ENCODE measurements around the gene RACK1. TPM values are rescaled to one million over a fixed set of nuclear protein-coding genes. Genes with fewer than 3 reads are reported as not detected.
A peak's percentile ranks its signal among the peaks of the same experiment; 100 is the strongest.

The RACK1 gene
- total and polyA plus RNA-seq, 2 of the 13 experiments (the other 11 are each of a cell fraction or from before 2014, with no cell fraction given) = 2,514 to 6,141 TPM

DNA sequence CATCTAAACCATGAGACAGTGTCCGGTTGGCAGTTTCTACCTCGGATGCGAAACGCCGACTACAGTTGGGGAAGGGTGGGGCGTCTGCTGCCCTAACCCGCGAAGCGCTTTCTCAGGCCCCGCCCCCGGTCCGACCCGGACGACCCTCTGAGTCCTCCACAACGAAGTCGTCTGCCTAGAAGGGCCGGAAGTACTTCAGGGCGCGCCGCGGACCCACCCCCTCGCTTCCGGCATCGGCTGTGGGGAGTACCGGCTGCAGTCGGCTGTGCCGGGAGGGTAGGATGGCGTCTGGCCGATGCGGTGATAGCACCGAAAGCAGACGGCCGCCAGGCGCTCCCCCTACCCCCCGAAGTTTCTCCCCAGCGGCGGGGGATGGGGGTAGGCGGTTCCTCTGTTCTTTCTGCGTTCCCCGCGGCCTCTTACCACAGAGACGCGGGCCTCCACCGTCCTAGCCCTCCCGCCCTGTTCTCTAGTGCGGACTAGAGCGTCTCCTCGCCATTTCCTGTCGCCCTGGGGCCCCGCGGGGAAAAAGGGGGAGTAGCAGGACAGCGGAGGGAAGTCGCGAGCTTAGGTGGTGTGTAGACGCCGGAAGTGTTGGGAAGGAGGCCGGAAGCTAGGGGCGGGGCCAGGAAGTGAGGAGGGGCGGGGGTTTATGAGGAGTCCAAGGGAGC, 20.5 kb downstream of the RACK1 start, which contains the start of gene TRIM41 (continued):
- TF ChIP-seq, protein P1, sequence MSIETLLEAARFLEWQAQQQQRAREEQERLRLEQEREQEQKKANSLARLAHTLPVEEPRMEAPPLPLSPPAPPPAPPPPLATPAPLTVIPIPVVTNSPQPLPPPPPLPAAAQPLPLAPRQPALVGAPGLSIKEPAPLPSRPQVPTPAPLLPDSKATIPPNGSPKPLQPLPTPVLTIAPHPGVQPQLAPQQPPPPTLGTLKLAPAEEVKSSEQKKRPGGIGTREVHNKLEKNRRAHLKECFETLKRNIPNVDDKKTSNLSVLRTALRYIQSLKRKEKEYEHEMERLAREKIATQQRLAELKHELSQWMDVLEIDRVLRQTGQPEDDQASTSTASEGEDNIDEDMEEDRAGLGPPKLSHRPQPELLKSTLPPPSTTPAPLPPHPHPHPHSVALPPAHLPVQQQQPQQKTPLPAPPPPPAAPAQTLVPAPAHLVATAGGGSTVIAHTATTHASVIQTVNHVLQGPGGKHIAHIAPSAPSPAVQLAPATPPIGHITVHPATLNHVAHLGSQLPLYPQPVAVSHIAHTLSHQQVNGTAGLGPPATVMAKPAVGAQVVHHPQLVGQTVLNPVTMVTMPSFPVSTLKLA (IDR thresholded peaks at IDR 0.05) = no peak
- TF ChIP-seq ZNF563 (CRISPR knock-in tag; IDR thresholded peaks at IDR 0.05) (no peak; the same call in 1 of the 2 replicates), ZBTB3 (CRISPR knock-in tag; IDR thresholded peaks at IDR 0.05; ENCODE audit: borderline replicate concordance, low read depth) (no peak), ZNF703 (CRISPR knock-in tag; IDR thresholded peaks at IDR 0.05; ENCODE audit: borderline replicate concordance) (no peak; the same call in 1 of the 2 replicates), TRIM24 (CRISPR knock-in tag; IDR thresholded peaks at IDR 0.05) (no peak), SALL1 (CRISPR knock-in tag; IDR thresholded peaks at IDR 0.05) (peak; percentile 55), SMAD1 (CRISPR knock-in tag; IDR thresholded peaks at IDR 0.05; ENCODE audit: borderline replicate concordance, low read depth) (peak; percentile 94), ZNF253 (CRISPR knock-in tag; IDR thresholded peaks at IDR 0.05; ENCODE audit: borderline replicate concordance) (0 out of 2 replicates have a peak, but pooled peaks have one; percentile 52), ZNF556 (CRISPR knock-in tag; IDR thresholded peaks at IDR 0.05; ENCODE audit: borderline replicate concordance) (peak; percentile 84; the same call in 1 of the 2 replicates), ISX (CRISPR knock-in tag; conservative IDR thresholded peaks at IDR 0.05) (0 out of 2 replicates have a peak, but pooled peaks have one; percentile 6), ZNF569 (CRISPR knock-in tag; IDR thresholded peaks at IDR 0.05; ENCODE audit: borderline replicate concordance) (no peak), SAP130 (CRISPR knock-in tag; IDR thresholded peaks at IDR 0.05; ENCODE audit: low read depth) (peak; percentile 89), ZNF367 (CRISPR knock-in tag; IDR thresholded peaks at IDR 0.05; ENCODE audit: borderline replicate concordance) (no peak)
- TF ChIP-seq, protein P2, sequence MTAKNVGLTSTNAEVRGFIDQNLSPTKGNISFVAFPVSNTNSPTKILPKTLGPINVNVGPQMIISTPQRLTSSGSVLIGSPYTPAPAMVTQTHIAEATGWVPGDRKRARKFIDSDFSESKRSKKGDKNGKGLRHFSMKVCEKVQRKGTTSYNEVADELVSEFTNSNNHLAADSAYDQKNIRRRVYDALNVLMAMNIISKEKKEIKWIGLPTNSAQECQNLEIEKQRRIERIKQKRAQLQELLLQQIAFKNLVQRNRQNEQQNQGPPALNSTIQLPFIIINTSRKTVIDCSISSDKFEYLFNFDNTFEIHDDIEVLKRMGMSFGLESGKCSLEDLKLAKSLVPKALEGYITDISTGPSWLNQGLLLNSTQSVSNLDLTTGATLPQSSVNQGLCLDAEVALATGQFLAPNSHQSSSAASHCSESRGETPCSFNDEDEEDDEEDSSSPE (CRISPR knock-in tag; IDR thresholded peaks at IDR 0.05) = peak; percentile 46
- TF ChIP-seq, protein P3, sequence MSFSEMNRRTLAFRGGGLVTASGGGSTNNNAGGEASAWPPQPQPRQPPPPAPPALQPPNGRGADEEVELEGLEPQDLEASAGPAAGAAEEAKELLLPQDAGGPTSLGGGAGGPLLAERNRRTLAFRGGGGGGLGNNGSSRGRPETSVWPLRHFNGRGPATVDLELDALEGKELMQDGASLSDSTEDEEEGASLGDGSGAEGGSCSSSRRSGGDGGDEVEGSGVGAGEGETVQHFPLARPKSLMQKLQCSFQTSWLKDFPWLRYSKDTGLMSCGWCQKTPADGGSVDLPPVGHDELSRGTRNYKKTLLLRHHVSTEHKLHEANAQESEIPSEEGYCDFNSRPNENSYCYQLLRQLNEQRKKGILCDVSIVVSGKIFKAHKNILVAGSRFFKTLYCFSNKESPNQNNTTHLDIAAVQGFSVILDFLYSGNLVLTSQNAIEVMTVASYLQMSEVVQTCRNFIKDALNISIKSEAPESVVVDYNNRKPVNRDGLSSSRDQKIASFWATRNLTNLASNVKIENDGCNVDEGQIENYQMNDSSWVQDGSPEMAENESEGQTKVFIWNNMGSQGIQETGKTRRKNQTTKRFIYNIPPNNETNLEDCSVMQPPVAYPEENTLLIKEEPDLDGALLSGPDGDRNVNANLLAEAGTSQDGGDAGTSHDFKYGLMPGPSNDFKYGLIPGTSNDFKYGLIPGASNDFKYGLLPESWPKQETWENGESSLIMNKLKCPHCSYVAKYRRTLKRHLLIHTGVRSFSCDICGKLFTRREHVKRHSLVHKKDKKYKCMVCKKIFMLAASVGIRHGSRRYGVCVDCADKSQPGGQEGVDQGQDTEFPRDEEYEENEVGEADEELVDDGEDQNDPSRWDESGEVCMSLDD (CRISPR knock-in tag; IDR thresholded peaks at IDR 0.05; ENCODE audit: borderline replicate concordance) = 0 out of 2 replicates have a peak, but pooled peaks have one; percentile 33
- TF ChIP-seq, protein P4, sequence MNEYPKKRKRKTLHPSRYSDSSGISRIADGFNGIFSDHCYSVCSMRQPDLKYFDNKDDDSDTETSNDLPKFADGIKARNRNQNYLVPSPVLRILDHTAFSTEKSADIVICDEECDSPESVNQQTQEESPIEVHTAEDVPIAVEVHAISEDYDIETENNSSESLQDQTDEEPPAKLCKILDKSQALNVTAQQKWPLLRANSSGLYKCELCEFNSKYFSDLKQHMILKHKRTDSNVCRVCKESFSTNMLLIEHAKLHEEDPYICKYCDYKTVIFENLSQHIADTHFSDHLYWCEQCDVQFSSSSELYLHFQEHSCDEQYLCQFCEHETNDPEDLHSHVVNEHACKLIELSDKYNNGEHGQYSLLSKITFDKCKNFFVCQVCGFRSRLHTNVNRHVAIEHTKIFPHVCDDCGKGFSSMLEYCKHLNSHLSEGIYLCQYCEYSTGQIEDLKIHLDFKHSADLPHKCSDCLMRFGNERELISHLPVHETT (CRISPR knock-in tag; conservative IDR thresholded peaks at IDR 0.05) = peak; percentile 93
- TF ChIP-seq, protein P5, sequence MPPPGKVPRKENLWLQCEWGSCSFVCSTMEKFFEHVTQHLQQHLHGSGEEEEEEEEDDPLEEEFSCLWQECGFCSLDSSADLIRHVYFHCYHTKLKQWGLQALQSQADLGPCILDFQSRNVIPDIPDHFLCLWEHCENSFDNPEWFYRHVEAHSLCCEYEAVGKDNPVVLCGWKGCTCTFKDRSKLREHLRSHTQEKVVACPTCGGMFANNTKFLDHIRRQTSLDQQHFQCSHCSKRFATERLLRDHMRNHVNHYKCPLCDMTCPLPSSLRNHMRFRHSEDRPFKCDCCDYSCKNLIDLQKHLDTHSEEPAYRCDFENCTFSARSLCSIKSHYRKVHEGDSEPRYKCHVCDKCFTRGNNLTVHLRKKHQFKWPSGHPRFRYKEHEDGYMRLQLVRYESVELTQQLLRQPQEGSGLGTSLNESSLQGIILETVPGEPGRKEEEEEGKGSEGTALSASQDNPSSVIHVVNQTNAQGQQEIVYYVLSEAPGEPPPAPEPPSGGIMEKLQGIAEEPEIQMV (CRISPR knock-in tag; IDR thresholded peaks at IDR 0.05; ENCODE audit: low read depth) = peak; percentile 85
- TF ChIP-seq, protein P6, sequence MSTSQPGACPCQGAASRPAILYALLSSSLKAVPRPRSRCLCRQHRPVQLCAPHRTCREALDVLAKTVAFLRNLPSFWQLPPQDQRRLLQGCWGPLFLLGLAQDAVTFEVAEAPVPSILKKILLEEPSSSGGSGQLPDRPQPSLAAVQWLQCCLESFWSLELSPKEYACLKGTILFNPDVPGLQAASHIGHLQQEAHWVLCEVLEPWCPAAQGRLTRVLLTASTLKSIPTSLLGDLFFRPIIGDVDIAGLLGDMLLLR (CRISPR knock-in tag; IDR thresholded peaks at IDR 0.05) = 0 out of 2 replicates have a peak, but pooled peaks have one; percentile 48

All from HepG2 (cell line).